HAP-1 (cell line): ENCODE results near the gene CDH18.
"Not testable (repeated sequence)": the region's sequence is repeated elsewhere in the genome, so short reads cannot be mapped to it uniquely, and the experiment has no call there.

ENCODE experiments used
- DNase-seq, 2 experiments: peaks; one replicate each; pipeline ENCODE4 v3.0.0-alpha.2; 2016 to 2020; ENCODE audit warnings: low spot score in 2 of 2
- H3K27me3 ChIP-seq: fragments of 250-450 bp; sonication (Bioruptor Pico); 2 replicates; pipeline ENCODE4 v1.5.1; 2020; ENCODE audit warnings: low read depth, mild to moderate bottlenecking, moderate library complexity
- H3K36me3 ChIP-seq: fragments of 250-450 bp; sonication (Bioruptor Pico); replicated peaks from 2 replicates; pipeline ENCODE4 v1.5.1; 2020; ENCODE audit warnings: mild to moderate bottlenecking
- H3K4me1 ChIP-seq: fragments of 250-450 bp; sonication (Bioruptor Pico); 2 replicates; pipeline ENCODE4 v1.5.1; 2020; ENCODE audit warnings: mild to moderate bottlenecking
- H3K4me3 ChIP-seq: fragments of 250-450 bp; sonication (Bioruptor Pico); 2 replicates; pipeline ENCODE4 v1.5.1; 2020; ENCODE audit warnings: mild to moderate bottlenecking, moderate library complexity
- H3K9me3 ChIP-seq: fragments of 250-450 bp; sonication (Bioruptor Pico); 2 replicates; pipeline ENCODE4 v1.5.1; 2020; ENCODE audit warnings: mild to moderate bottlenecking, moderate library complexity
- in situ Hi-C: fragments of 300-500 bp; cut with MboI; formaldehyde crosslinking; loops from 3 replicates; pipeline ENCODE4 v1.14.3; 2020; ENCODE audit warnings: low sequenced_read_pairs, inconsistent platforms, mixed read lengths

CDH18 gene

DNA sequence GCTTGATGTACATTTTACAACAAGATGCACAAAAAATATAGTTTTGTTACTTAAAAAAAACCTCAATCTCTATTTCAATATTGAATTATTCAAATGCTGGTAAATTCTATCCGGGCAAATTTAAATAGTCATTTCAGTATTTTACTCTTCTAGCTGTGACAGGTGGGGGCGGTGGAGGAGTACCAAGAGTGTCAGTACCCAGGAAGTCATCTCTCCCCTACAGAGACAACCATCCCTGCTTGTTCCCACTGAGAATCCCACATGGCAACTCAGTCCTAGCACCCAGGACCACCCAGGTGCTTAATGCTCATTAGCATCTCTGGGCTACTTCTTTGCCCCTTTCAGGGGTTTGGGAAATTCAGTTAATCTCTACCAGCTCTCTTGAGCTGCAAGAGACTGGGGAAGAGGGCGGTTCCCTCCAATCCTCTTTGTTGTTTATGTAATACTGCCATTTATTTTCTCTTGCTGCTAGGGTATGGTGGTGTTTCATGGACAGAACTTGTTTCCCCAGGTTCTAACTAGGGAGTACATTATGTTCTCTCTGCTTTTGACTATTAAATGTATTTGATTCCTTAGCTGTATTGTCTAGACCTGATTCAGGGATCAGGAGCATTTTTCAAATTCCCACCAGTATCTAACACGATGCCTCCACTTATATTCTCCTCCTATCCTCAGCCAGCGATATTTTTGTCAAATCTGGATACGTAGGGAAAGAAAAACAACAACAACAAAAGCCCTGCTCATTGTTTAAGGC lies 122.5 kb downstream of the CDH18 start:
- Histone ChIP-seq H3K36me3 (no peaks in the 10 kb centered on the region), H3K9me3 (no peaks in the 10 kb centered on the region), H3K4me1 (no peaks in the 10 kb centered on the region), H3K27me3 (no peaks in the 10 kb centered on the region), H3K4me3 (no peak overlapping the region)
- in situ Hi-C loops = no loop called here
- no peak for DNase-seq

- H3K9me3 ChIP-seq = no peaks in the 10 kb centered on the region
- no peaks in the 10 kb centered on the region for H3K27me3 ChIP-seq
- in situ Hi-C loops = no loop called here
- no peak overlapping the region for H3K4me3 ChIP-seq
- H3K4me1 ChIP-seq = no peaks in the 10 kb centered on the region
- no peaks in the 10 kb centered on the region for H3K36me3 ChIP-seq
- no peak for DNase-seq
Observed at GRCh38 chr5:19862711-19863110, 125.3 kb downstream of the CDH18 start.

- no peak overlapping the region for H3K4me3 ChIP-seq
- in situ Hi-C loops = no loop called here
- no peaks in the 10 kb centered on the region for H3K9me3 ChIP-seq
- H3K27me3 ChIP-seq = no peaks in the 10 kb centered on the region
- no peaks in the 10 kb centered on the region for H3K36me3 ChIP-seq
- DNase-seq = no peak
- no peaks in the 10 kb centered on the region for H3K4me1 ChIP-seq
Observed at GRCh38 chr5:19859020-19859419, 129.0 kb downstream of the CDH18 start.

- Histone ChIP-seq H3K27me3 (no peaks in the 10 kb centered on the region), H3K4me3 (no peak overlapping the region), H3K9me3 (no peaks in the 10 kb centered on the region), H3K4me1 (no peaks in the 10 kb centered on the region), H3K36me3 (no peaks in the 10 kb centered on the region)
- no peak for DNase-seq
- in situ Hi-C loops = no loop called here
Observed at GRCh38 chr5:19855931-19856330, 132.1 kb downstream of the CDH18 start.

- no peaks in the 10 kb centered on the region for H3K27me3 ChIP-seq
- no peak overlapping the region for H3K4me3 ChIP-seq
- H3K4me1 ChIP-seq = no peaks in the 10 kb centered on the region
- in situ Hi-C loops = no loop called here
- DNase-seq = no peak
- H3K36me3 ChIP-seq = no peaks in the 10 kb centered on the region
- H3K9me3 ChIP-seq = no peaks in the 10 kb centered on the region
Observed at GRCh38 chr5:19855453-19855852, 132.5 kb downstream of the CDH18 start.

DNA sequence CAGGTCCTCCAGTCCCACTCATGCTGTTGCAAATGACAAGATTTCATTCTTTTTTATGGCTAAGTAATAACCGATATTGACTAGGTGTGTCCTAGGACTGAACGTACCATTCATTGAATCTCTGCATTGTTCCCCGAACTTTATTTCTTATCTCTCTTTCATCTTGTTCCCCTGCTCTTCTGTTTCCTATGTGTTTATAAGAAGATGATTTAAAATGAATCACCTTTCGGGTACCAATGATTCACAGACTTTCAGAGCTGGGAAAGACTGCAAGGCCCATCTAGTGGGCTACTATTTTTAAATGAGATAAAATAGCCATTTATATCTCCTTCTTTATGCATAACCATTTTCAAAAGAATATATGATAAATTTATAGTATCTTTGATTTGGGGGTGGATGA lies 133.0 kb downstream of the CDH18 start:
- no peak for DNase-seq
- no peaks in the 10 kb centered on the region for H3K36me3 ChIP-seq
- in situ Hi-C loops = no loop called here
- H3K4me1 ChIP-seq = no peaks in the 10 kb centered on the region
- H3K27me3 ChIP-seq = no peaks in the 10 kb centered on the region
- no peak overlapping the region for H3K4me3 ChIP-seq
- no peaks in the 10 kb centered on the region for H3K9me3 ChIP-seq

DNA sequence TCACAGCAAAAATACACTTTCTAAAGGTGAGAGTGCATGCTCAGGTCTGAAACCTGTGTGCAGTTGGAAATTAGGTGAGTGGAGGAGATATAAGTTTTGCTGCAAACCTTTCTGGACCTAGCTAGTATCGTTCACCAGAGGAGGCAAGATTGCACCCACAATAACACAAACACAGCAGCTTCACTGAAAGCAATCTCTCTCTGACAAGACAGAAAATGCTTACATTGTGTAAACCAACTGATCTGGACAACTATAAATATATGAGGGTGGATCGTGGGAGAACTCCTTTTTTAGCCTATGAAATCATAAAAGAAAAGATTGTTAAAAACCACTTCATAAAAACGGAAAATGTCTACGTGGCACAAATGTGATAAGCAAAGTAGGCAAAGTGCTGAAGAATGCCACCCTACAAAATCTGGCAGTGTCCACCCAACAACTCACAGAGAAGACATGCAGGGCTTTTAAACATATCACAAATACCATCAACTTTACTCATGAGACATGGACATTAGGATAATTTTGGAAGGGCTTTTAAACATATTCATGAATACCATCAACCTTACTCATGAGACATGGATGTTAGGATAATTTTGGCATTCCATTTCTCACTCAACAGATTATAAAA lies 134.3 kb downstream of the CDH18 start:
- Histone ChIP-seq H3K36me3 (no peaks in the 10 kb centered on the region), H3K4me3 (no peak overlapping the region), H3K9me3 (no peaks in the 10 kb centered on the region), H3K4me1 (no peaks in the 10 kb centered on the region), H3K27me3 (no peaks in the 10 kb centered on the region)
- in situ Hi-C loops = no loop called here
- DNase-seq = no peak

DNA sequence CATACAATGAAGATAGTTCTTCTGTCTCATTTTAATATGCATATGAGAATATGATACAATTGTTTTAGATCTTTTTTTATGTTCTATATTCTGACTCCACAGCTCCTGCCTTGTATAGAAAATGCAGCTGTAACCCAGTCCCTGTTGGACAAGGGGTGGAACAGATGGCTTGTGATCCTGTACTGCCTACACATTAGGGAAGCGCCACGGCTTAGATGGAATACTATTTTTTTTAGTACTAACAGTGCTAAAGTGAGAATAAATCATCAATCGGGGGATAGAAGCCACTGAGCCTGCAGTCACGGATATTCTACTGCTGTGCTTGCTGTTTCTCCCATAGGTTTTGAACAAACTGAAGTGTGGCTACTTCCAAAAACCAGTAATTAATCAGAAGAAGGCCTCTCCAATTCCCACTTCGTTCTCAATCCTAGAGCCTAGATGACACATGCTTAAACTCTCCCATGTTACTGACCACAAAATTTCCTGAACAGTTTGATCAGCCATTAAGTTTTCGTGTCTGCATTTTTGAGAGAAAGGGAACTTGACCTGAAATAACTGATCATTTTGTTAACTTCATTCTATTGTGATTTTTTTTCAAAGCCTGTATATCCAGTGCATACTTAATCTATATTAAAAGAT lies 150.3 kb downstream of the CDH18 start:
- no peaks in the 10 kb centered on the region for H3K9me3 ChIP-seq
- no peaks in the 10 kb centered on the region for H3K27me3 ChIP-seq
- in situ Hi-C loops = no loop called here
- no peak overlapping the region for H3K4me3 ChIP-seq
- H3K4me1 ChIP-seq = no peaks in the 10 kb centered on the region
- no peaks in the 10 kb centered on the region for H3K36me3 ChIP-seq
- no peak for DNase-seq

GRCh38 chr5:19835442-19835841 lies 152.6 kb downstream of the CDH18 start:
- Histone ChIP-seq H3K4me1 (no peaks in the 10 kb centered on the region), H3K27me3 (no peaks in the 10 kb centered on the region)
- in situ Hi-C loops = no loop called here

DNA sequence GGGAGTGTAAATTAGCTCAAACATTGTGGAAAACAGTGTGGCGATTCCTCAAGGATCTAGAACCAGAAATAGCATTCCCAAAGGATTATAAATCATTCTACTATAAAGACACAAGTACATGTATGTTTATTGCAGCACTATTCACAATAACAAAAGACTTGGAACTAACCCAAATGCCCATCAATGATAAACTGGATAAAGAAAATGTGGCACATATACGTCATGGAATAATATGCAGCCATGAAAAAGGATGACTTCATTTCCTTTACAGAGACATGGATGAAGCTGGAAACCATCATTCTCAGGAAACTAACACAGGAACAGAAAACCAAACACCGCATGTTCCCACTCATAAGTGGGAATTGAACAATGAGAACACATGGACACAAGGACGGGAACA lies 175.3 kb downstream of the CDH18 start:
- in situ Hi-C loops, H3K27me3 ChIP-seq: not testable (repeated sequence)

More at GRCh38 chr5:19835442-19835841, 152.6 kb downstream of the CDH18 start:
- Histone ChIP-seq H3K4me3 (no peak overlapping the region), H3K36me3 (no peaks in the 10 kb centered on the region), H3K9me3 (no peaks in the 10 kb centered on the region)
- DNase-seq = no peak

DNA sequence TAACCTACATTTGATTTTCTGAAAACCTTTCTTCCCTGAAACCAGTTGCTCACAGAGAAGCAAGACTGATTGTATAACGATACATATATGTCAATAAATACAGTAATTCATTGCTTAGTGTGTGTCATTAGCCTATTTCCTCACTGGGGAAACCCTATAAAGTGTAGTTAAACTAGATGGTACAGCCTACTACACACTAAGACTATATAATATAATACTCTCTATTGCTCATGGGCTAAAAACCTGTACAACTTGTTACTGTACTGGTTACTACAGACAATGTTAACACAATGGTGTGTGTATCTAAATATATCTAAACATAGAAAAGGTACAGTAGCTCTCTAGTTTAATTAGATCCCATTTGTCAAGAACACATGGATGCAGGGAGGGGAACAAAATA lies 181.2 kb downstream of the CDH18 start:
- no peaks in the 10 kb centered on the region; the same call in 1 of the 2 replicates for H3K9me3 ChIP-seq
- H3K4me1 ChIP-seq = no peaks in the 10 kb centered on the region
- H3K36me3 ChIP-seq = no peaks in the 10 kb centered on the region
- in situ Hi-C loops = no loop called here
- H3K27me3 ChIP-seq = no peaks in the 10 kb centered on the region
- H3K4me3 ChIP-seq = no peak overlapping the region
- DNase-seq = no peak

More for the DNA sequence above, 175.3 kb downstream of the CDH18 start:
- DNase-seq, H3K4me3 ChIP-seq, H3K4me1 ChIP-seq, H3K9me3 ChIP-seq, H3K36me3 ChIP-seq: not testable (repeated sequence)

GRCh38 chr5:19802686-19803085 lies 185.3 kb downstream of the CDH18 start:
- in situ Hi-C loops = no loop called here
- H3K36me3 ChIP-seq = no peaks in the 10 kb centered on the region
- H3K4me3 ChIP-seq = no peak overlapping the region
- no peaks in the 10 kb centered on the region for H3K9me3 ChIP-seq
- no peak for DNase-seq
- H3K4me1 ChIP-seq = no peaks in the 10 kb centered on the region
- no peaks in the 10 kb centered on the region for H3K27me3 ChIP-seq

DNA sequence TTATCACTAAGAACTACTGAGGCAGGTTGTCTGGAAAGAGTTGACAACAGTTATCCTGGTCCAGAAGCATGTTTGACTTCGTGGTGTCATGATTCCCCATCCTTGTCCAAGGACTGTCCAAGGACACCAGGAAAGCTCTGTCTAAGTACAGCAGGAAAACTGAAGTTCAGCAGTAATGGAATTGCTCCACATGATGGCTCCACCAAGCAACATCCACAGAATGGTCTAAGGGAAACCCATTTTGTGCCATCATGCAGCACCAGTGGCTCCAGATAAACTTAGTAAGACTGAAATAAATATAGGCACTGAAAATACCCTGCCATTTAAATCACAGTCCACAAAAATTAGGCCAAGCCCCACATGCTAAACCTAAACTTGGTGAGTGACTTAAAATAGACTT lies 192.8 kb downstream of the CDH18 start:
- Histone ChIP-seq H3K4me3 (no peak overlapping the region), H3K4me1 (no peaks in the 10 kb centered on the region), H3K36me3 (no peaks in the 10 kb centered on the region), H3K9me3 (no peaks in the 10 kb centered on the region), H3K27me3 (no peaks in the 10 kb centered on the region)
- DNase-seq = no peak
- in situ Hi-C loops = no loop called here

GRCh38 chr5:19790829-19791466 lies 197.1 kb downstream of the CDH18 start:
- Histone ChIP-seq H3K4me3 (no peak overlapping the region), H3K4me1 (no peaks in the 10 kb centered on the region), H3K9me3 (no peaks in the 10 kb centered on the region), H3K27me3 (no peaks in the 10 kb centered on the region), H3K36me3 (no peaks in the 10 kb centered on the region)
- DNase-seq = no peak
- in situ Hi-C loops = no loop called here
